Effector CD8-positive, alpha-beta T cell (primary cell): ENCODE data around the gene VPS37C.
"Not testable (repeated sequence)": the region's sequence is repeated elsewhere in the genome, so short reads cannot be mapped to it uniquely, and the experiment has no call there.

ENCODE experiments used
- DNase-seq: peaks from one replicate; lab custom pipeline; 2025; lab: John Stamatoyannopoulos, UW

The VPS37C gene

GRCh38 chr11:61174949-61175348 is 13.7 kb upstream of the VPS37C start:
- DNase-seq = no peak

- no peak for DNase-seq
Observed at GRCh38 chr11:61174273-61174672, 13.0 kb upstream of the VPS37C start.

GRCh38 chr11:61173456-61173855 is 12.2 kb upstream of the VPS37C start:
- DNase-seq = no peak

- no peak for DNase-seq
Observed at GRCh38 chr11:61172888-61173287, 11.7 kb upstream of the VPS37C start.

GRCh38 chr11:61172356-61172755 is 11.1 kb upstream of the VPS37C start:
- DNase-seq = no peak

- DNase-seq = no peak
Observed at GRCh38 chr11:61171907-61172306, 10.7 kb upstream of the VPS37C start.

- no peak for DNase-seq
Observed at GRCh38 chr11:61170566-61170965, 9.3 kb upstream of the VPS37C start.

GRCh38 chr11:61168800-61169199 is 7.6 kb upstream of the VPS37C start:
- DNase-seq = no peak

GRCh38 chr11:61168042-61168688 is 6.9 kb upstream of the VPS37C start:
- DNase-seq = no peak

- not testable (repeated sequence) for DNase-seq
Observed at GRCh38 chr11:61166331-61166730, 5.1 kb upstream of the VPS37C start.

- not testable (repeated sequence) for DNase-seq
Observed at GRCh38 chr11:61165785-61166184, 4.6 kb upstream of the VPS37C start.

- DNase-seq = no peak
Observed at GRCh38 chr11:61164606-61165424, 3.6 kb upstream of the VPS37C start.

- DNase-seq = no peak
Observed at GRCh38 chr11:61163714-61164605, 2.7 kb upstream of the VPS37C start.

GRCh38 chr11:61163021-61163420 is 1.8 kb upstream of the VPS37C start:
- DNase-seq = no peak

GRCh38 chr11:61162092-61162941 is 1.1 kb upstream of the VPS37C start:
- DNase-seq = no peak

- DNase-seq = peak; percentile 33
Observed at GRCh38 chr11:61160487-61161189, 588 bp downstream of the VPS37C start.

GRCh38 chr11:61158691-61159381 is 2.4 kb downstream of the VPS37C start:
- no peak for DNase-seq

GRCh38 chr11:61157743-61158142 is 3.5 kb downstream of the VPS37C start:
- DNase-seq = no peak

- no peak for DNase-seq
Observed at GRCh38 chr11:61155741-61156140, 5.5 kb downstream of the VPS37C start.

GRCh38 chr11:61155312-61155711 is 5.9 kb downstream of the VPS37C start:
- no peak for DNase-seq
